ENCODE data around the gene KLHL3.
A peak's percentile ranks its signal among the peaks of the same experiment; 100 is the strongest.

The KLHL3 gene

GRCh38 chr5:137660349-137660817 is 75.5 kb downstream of the KLHL3 start (continued):
- TF ChIP-seq ZNF10 (tag by site-specific recombination; IDR thresholded peaks at IDR 0.05) (peak; percentile 73), ZFHX2 (tag by site-specific recombination; conservative IDR thresholded peaks at IDR 0.05) (peak; percentile 67), ZBTB17 (tag by site-specific recombination; IDR thresholded peaks at IDR 0.05) (peak; percentile 86), ZNF747 (tag by site-specific recombination; IDR thresholded peaks at IDR 0.05) (no peak), EGR2 (tag by site-specific recombination; IDR thresholded peaks at IDR 0.05; ENCODE audit: low read depth) (peak; percentile 71; the same call in 1 of the 2 replicates), CTCF (tag by site-specific recombination; IDR thresholded peaks at IDR 0.05) (peak; percentile 69), ZNF335 (tag by site-specific recombination; conservative IDR thresholded peaks at IDR 0.05) (peak; percentile 43; the same call in 1 of the 2 replicates), ZNF830 (tag by site-specific recombination; IDR thresholded peaks at IDR 0.05; ENCODE audit: low read depth) (no peak), ZNF133 (tag by site-specific recombination; IDR thresholded peaks at IDR 0.05) (no peak), ZNF692 (tag by site-specific recombination; IDR thresholded peaks at IDR 0.05) (peak; percentile 99)

- ChIA-PET CTCF (interaction anchor here (0.6 to 10.1 kb wide), 9 partner anchors 8 to 106 kb away, joined by 3 to 201 read pairs (median 20); partner anchors contain the start of gene KLHL3), POLR2A (interaction anchor here (1.0 kb wide), 1 partner anchor 83 kb away, joined by 3 read pairs; no protein-coding TSS in a partner anchor)
- no peak overlapping the region for H3K27ac ChIP-seq (ENCODE audit: extremely low read depth, low read depth, low read length)
- H3K36me3 ChIP-seq (ENCODE audit: control insufficient read depth in 2 of 2, insufficient read depth in 1 of 2, low read length in 2 of 2): no peaks in the 10 kb centered on the region
- H3K9me3 ChIP-seq (ENCODE audit: control insufficient read depth, insufficient read depth, low read depth, low read length): no peaks in the 10 kb centered on the region
- H3K4me1 ChIP-seq (ENCODE audit: control insufficient read depth, insufficient read depth, low read length): 0 out of 2 replicates have a peak, but pooled peaks cover 4% of the 10 kb centered on the region
- H3K4me3 ChIP-seq (ENCODE audit: low read depth, low read length): no peak overlapping the region
- TF ChIP-seq ZNF555 (tag by site-specific recombination; conservative IDR thresholded peaks at IDR 0.05) (no peak), ZNF26 (tag by site-specific recombination; IDR thresholded peaks at IDR 0.05) (no peak), FEZF1 (tag by site-specific recombination; IDR thresholded peaks at IDR 0.05) (no peak), PRDM1 (tag by site-specific recombination; IDR thresholded peaks at IDR 0.05) (no peak), ZNF510 (tag by site-specific recombination; IDR thresholded peaks at IDR 0.05; ENCODE audit: insufficient replicate concordance) (no peak), ZNF311 (tag by site-specific recombination; IDR thresholded peaks at IDR 0.05; ENCODE audit: borderline replicate concordance) (no peak), ZNF18 (tag by site-specific recombination; IDR thresholded peaks at IDR 0.05) (no peak), OSR2 (tag by site-specific recombination; IDR thresholded peaks at IDR 0.05) (no peak), ZNF704 (tag by site-specific recombination; IDR thresholded peaks at IDR 0.05) (no peak), ZNF830 (tag by site-specific recombination; IDR thresholded peaks at IDR 0.05; ENCODE audit: low read depth) (no peak), TSHZ1 (tag by site-specific recombination; IDR thresholded peaks at IDR 0.05; ENCODE audit: borderline replicate concordance) (no peak), ZNF677 (tag by site-specific recombination; IDR thresholded peaks at IDR 0.05) (no peak)
These were observed 76.7 kb downstream of the KLHL3 start for GRCh38 chr5:137659209-137659608.
